ENCODE data around the gene CDH19.

The CDH19 gene

GRCh38 chr18:66638856-66639629 lies 35.2 kb upstream of the CDH19 start:
- no peak for DNase-seq (ENCODE audit: low spot score)
- no peak for TF ChIP-seq CTCF (IDR thresholded peaks at IDR 0.05; ENCODE audit: borderline replicate concordance, control extremely low read depth, extremely low read depth, insufficient read depth, missing control alignments)
- in situ Hi-C loops (cut with MboI; ENCODE audit: low sequenced_read_pairs, unreplicated experiment): no loop called here

DNA sequence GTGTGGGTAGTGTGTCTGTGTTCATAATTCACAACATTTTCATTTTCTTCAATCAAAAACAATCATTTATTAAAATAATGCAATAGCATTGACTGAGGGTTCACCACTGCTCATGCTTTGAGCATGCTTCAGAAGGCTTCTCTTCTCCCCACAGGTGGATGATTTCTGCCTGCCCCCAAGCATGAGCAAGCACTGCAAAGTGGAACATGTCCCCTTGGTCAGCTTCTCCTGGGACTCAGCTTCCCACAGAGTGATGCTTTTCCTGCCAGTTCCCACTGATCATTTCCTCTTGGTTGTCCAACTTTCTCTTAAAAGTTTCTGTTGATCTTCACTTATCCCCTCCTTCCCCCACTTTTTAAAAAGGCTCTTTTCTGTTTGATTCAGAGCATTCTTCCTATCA lies 31.5 kb upstream of the CDH19 start:
- in situ Hi-C loops (cut with MboI; ENCODE audit: low sequenced_read_pairs, unreplicated experiment): no loop called here
- DNase-seq (ENCODE audit: low spot score): no peak
- TF ChIP-seq CTCF (IDR thresholded peaks at IDR 0.05; ENCODE audit: borderline replicate concordance, control extremely low read depth, extremely low read depth, insufficient read depth, missing control alignments): no peak

DNA sequence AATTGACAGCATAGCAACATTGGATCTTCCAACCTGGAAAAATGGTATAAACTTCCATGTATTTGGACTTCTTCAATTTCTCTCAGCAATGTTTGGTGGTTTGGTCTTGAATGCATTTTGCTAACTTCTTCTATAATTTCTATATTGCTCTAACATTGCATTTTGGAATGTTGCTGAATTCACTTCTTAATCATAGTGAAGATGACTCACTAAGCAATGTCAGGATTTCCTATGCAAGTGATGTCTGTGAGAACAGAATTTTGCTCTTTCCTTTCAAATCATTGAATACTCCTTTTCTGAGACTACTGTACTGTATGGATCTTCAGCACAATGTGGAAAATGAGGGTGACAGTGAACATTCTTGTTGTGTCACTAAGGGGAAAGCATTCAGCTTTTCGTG lies 28.9 kb upstream of the CDH19 start:
- DNase-seq (ENCODE audit: low spot score): no peak
- TF ChIP-seq CTCF (IDR thresholded peaks at IDR 0.05; ENCODE audit: borderline replicate concordance, control extremely low read depth, extremely low read depth, insufficient read depth, missing control alignments): no peak
- in situ Hi-C loops (cut with MboI; ENCODE audit: low sequenced_read_pairs, unreplicated experiment): no loop called here

DNA sequence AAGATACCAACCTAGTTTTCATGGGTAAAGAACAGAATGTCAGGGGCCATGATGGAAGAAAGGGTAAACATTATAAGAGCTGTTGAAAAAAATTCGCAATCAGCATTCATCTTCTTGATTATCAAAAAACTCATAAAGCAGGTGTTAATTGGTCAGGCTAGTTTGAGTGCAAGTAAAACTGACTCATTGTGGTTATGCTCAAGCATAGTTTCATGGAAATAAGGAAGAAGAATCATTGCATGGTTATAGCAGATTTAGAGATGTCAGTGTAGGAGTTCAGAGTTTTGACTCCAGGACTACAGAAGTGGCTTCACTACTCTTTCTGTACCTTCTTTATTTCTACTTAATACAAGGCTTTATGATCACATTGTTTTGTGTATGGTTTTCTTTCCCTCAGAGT lies 26.9 kb upstream of the CDH19 start:
- in situ Hi-C loops (cut with MboI; ENCODE audit: low sequenced_read_pairs, unreplicated experiment): no loop called here
- DNase-seq (ENCODE audit: low spot score): no peak
- TF ChIP-seq CTCF (IDR thresholded peaks at IDR 0.05; ENCODE audit: borderline replicate concordance, control extremely low read depth, extremely low read depth, insufficient read depth, missing control alignments): no peak

DNA sequence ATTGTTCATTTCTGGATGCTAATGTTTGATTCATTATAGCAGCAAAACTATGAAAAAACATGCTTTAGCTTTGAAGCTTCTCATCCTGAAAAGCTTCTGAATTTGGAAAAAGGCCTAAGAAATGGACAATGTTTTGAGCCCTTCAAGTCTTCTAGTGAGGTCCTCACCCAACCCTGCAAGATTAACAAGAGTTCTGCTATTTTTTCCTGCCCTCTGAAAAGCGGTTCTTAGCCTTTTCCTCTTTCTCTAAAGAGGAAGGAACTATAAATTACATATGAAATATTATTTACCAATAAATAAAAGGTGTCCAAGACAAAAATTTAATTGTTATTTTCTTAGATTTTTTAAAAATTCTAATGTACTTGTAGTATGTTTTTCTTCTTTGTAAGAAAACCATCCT lies 19.9 kb upstream of the CDH19 start:
- no peak for TF ChIP-seq CTCF (IDR thresholded peaks at IDR 0.05; ENCODE audit: borderline replicate concordance, control extremely low read depth, extremely low read depth, insufficient read depth, missing control alignments)
- DNase-seq (ENCODE audit: low spot score): no peak
- in situ Hi-C loops (cut with MboI; ENCODE audit: low sequenced_read_pairs, unreplicated experiment): no loop called here

DNA sequence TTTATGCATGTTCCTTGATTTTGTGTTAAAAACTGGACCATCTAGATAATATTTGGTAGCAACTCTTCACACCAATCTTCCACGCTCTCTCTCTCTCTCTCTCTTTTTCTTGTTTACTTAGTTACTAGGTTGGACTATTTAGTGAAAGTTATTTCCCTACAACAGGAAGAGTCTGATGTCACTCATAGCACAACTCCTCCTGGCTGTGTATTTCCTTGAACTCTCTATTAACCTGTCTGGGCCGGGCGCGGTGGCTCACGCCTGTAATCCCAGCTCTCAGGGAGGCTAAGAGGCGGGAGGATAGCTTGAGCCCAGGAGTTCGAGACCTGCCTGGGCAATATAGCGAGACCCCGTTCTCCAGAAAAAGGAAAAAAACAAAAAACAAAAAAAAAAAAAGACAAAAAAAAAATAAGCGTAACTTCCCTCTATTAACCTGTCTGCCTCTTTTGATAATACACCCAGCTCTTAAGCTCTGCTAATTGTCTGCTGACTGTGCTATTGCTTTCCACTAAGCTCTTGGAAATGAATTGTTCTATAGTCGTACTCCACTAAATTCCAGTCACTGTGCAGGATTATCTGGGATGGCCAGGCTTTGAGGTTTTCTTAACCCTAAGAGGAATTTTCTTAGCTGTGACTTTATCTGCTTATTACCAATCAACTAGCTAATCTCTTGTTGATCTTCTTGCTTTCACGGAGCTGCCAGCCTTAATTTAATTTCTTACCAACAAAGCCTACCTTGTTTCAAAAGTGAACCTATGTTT lies 18.1 kb upstream of the CDH19 start:
- DNase-seq (ENCODE audit: low spot score): no peak
- no peak for TF ChIP-seq CTCF (IDR thresholded peaks at IDR 0.05; ENCODE audit: borderline replicate concordance, control extremely low read depth, extremely low read depth, insufficient read depth, missing control alignments)
- in situ Hi-C loops (cut with MboI; ENCODE audit: low sequenced_read_pairs, unreplicated experiment): no loop called here
